SU-DHL-6 (cell line): ENCODE results near the gene SUV39H1.

Source experiments
- H2AFZ ChIP-seq: fragments of 200-600 bp; sonication (generic); 2 replicates; pipeline ENCODE4 v1.6.1; 2014; ENCODE audit warnings: low read depth, mild to moderate bottlenecking, moderate library complexity, mixed read lengths, antibody characterized with exemption, low read length; ENCODE audit not compliant: severe bottlenecking
- H3F3A ChIP-seq: fragments of 200-600 bp; shearing (Covaris generic); 2 replicates; pipeline ENCODE4 v1.6.0; 2016; ENCODE audit warnings: antibody characterized with exemption, mild to moderate bottlenecking; ENCODE audit not compliant: insufficient read depth
- H3K27ac ChIP-seq: fragments of 200-600 bp; sonication (generic); 2 replicates; pipeline ENCODE4 v1.5.1; 2016; ENCODE audit warnings: low read depth, mild to moderate bottlenecking, low read length, moderate library complexity, mixed read lengths
- H3K27me3 ChIP-seq: fragments of 200-600 bp; sonication (generic), shearing (Covaris generic); 2 replicates; pipeline ENCODE4 v1.6.0; 2014; ENCODE audit warnings: mild to moderate bottlenecking, low read length
- H3K36me3 ChIP-seq: fragments of 200-600 bp; sonication (generic); 2 replicates; pipeline ENCODE4 v1.6.1; 2014; ENCODE audit warnings: mild to moderate bottlenecking, low read length, mixed read lengths
- H3K4me2 ChIP-seq: fragments of 300-600, 200-600 bp; shearing (Covaris generic), sonication (generic); 2 replicates; pipeline ENCODE4 v1.6.0; 2014; ENCODE audit warnings: low read length, low read depth, mild to moderate bottlenecking; ENCODE audit not compliant: poor library complexity, severe bottlenecking
- H3K4me3 ChIP-seq: fragments of 200-600 bp; sonication (generic); 2 replicates; pipeline ENCODE4 v1.5.1; 2014; ENCODE audit warnings: antibody characterized with exemption, low read length, mild to moderate bottlenecking, mixed read lengths; ENCODE audit not compliant: insufficient read depth, poor library complexity, severe bottlenecking
- H3K79me2 ChIP-seq: fragments of 200-600 bp; sonication (generic); 2 replicates; pipeline ENCODE4 v1.6.1; 2014; ENCODE audit warnings: mild to moderate bottlenecking, low read length, moderate library complexity; ENCODE audit not compliant: insufficient read depth
- H3K9ac ChIP-seq: fragments of 200-600 bp; sonication (generic); 2 replicates; pipeline ENCODE4 v1.7.0; 2014; ENCODE audit warnings: mild to moderate bottlenecking, low read length
- H3K9me2 ChIP-seq: fragments of 200-600 bp; sonication (generic); replicated peaks from 2 replicates; pipeline ENCODE4 v1.6.1; 2014; ENCODE audit warnings: low read length; ENCODE audit not compliant: insufficient read depth
- H3K9me3 ChIP-seq: fragments of 200-600 bp; sonication (generic); 2 replicates; pipeline ENCODE4 v1.6.1; 2014; ENCODE audit warnings: low read length, mixed read lengths; ENCODE audit not compliant: insufficient read depth
- H4K20me1 ChIP-seq: fragments of 200-600 bp; sonication (generic); 2 replicates; pipeline ENCODE4 v1.6.1; 2014; ENCODE audit warnings: low read depth, mild to moderate bottlenecking, antibody characterized with exemption, low read length, moderate library complexity, mixed read lengths
- EZH2phosphoT487 ChIP-seq: fragments of 200-600 bp; sonication (generic), shearing (Covaris generic); conservative IDR thresholded peaks from 2 replicates; pipeline ENCODE4 v1.6.1; 2018; ENCODE audit warnings: mild to moderate bottlenecking, antibody characterized with exemption, low read length, moderate library complexity, mixed read lengths
- TF ChIP-seq, protein P1 (sequence below): fragments of 200-600 bp; sonication (generic); IDR thresholded peaks from one replicate; pipeline ENCODE4 v1.5.1; 2017; ENCODE audit warnings: antibody characterized with exemption, mild to moderate bottlenecking, low read length, moderate library complexity; ENCODE audit not compliant: insufficient read depth, poor library complexity, severe bottlenecking

The SUV39H1 gene

DNA sequence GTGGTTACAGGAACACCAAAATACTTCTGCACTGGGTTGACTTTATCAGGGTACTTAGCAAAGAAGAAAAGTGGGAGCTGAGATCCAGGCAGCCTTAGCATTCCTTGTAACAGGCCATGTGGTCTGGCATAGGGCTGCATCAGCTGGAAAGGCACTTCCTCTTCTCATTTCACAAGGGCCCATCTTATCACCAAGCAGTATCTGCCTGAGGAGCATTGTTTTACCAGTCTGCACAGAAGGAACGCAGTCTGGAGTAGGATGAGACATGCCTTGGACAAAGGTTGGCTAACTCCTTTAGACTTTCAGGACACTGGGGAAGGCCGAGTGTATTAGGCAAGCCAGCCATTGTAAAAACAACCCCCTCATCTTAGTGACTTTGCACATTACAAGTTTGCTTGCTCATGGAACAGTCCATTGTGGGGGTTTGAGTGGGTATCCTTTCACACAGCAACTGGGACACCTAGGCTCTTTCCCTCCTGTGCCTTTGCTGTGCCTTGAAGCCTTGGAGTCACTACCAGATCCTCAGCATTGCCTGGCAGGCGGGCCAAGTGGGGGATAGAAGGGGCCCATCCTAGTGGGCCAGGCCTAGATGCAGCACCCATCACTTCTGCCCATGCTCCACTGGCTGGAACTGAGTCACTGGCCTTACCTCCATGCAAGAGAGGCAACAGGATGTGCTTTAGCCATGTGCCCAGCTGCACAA is 4.6 kb downstream of the SUV39H1 start:
- H3K27me3 ChIP-seq = no peaks in the 10 kb centered on the region
- H3K9me2 ChIP-seq = no peaks in the 10 kb centered on the region
- no peaks in the 10 kb centered on the region for H3K9me3 ChIP-seq
- no peak overlapping the region for H2AFZ ChIP-seq
- no peak overlapping the region for H3K4me2 ChIP-seq
- no peak overlapping the region for H3K27ac ChIP-seq
- no peaks in the 10 kb centered on the region for H4K20me1 ChIP-seq
- H3K36me3 ChIP-seq = no peaks in the 10 kb centered on the region
- no peak overlapping the region for H3K9ac ChIP-seq
- TF ChIP-seq, protein P1, sequence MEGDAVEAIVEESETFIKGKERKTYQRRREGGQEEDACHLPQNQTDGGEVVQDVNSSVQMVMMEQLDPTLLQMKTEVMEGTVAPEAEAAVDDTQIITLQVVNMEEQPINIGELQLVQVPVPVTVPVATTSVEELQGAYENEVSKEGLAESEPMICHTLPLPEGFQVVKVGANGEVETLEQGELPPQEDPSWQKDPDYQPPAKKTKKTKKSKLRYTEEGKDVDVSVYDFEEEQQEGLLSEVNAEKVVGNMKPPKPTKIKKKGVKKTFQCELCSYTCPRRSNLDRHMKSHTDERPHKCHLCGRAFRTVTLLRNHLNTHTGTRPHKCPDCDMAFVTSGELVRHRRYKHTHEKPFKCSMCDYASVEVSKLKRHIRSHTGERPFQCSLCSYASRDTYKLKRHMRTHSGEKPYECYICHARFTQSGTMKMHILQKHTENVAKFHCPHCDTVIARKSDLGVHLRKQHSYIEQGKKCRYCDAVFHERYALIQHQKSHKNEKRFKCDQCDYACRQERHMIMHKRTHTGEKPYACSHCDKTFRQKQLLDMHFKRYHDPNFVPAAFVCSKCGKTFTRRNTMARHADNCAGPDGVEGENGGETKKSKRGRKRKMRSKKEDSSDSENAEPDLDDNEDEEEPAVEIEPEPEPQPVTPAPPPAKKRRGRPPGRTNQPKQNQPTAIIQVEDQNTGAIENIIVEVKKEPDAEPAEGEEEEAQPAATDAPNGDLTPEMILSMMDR = no peak
- no peak for TF ChIP-seq EZH2phosphoT487
- peaks cover 33% of the 10 kb centered on the region for H3K79me2 ChIP-seq
- no peak overlapping the region for H3K4me3 ChIP-seq
- H3F3A ChIP-seq = no peaks in the 10 kb centered on the region

DNA sequence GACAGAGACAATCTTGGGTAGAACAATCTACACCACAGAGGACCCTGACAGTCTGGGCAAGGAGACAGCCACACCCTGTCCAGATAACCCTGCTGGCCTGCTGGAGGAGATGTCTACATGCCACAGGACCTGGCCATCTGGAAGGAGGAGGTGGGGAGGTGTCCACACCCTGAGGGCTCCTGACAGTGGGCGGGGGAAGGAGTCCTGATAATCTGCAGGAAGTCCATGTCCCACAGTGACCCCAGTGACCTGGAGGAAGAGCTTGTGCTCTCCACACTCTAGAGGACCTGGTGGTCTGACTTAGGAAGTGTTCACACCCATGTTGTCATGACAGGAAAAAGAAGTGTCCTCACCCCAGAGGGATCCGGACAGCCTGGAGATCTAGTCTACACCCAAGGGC is 5.5 kb downstream of the SUV39H1 start:
- Histone ChIP-seq H3K27me3 (no peaks in the 10 kb centered on the region), H3K27ac (no peak overlapping the region), H4K20me1 (no peaks in the 10 kb centered on the region), H3K4me3 (no peak overlapping the region), H3K9ac (no peak overlapping the region), H3K79me2 (peaks cover 32% of the 10 kb centered on the region), H3K4me2 (no peak overlapping the region), H3K9me2 (no peaks in the 10 kb centered on the region), H2AFZ (no peak overlapping the region), H3F3A (no peaks in the 10 kb centered on the region), H3K9me3 (no peaks in the 10 kb centered on the region), H3K36me3 (no peaks in the 10 kb centered on the region)
- no peak for TF ChIP-seq EZH2phosphoT487
- TF ChIP-seq, protein P1 = no peak

DNA sequence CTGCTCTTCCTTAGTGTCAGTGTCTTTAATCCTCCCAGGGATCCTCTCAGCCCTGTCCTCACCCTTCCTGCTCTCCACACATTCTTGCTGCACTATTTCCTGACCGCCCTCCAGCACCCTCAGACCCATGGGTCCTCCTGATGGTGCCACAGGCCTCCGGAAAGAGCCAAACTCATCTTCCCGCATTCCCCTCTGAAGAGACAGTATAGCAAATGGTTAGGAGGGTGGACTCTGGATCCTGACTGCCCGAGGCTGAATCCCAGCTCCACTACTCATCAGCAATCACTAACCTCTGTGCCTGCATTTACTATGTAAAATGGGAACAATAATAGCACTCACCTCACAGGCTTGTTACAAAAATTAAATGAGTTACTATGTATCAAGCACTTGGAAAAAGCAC is 6.2 kb downstream of the SUV39H1 start:
- no peaks in the 10 kb centered on the region for H3K36me3 ChIP-seq
- H3K27me3 ChIP-seq = no peaks in the 10 kb centered on the region
- H3F3A ChIP-seq = no peaks in the 10 kb centered on the region
- no peak overlapping the region for H2AFZ ChIP-seq
- no peak overlapping the region for H3K4me2 ChIP-seq
- H3K9me2 ChIP-seq = no peaks in the 10 kb centered on the region
- no peaks in the 10 kb centered on the region for H4K20me1 ChIP-seq
- peaks cover 25% of the 10 kb centered on the region for H3K79me2 ChIP-seq
- no peak overlapping the region for H3K27ac ChIP-seq
- H3K9me3 ChIP-seq = no peaks in the 10 kb centered on the region
- TF ChIP-seq EZH2phosphoT487 = no peak
- TF ChIP-seq, protein P1 = no peak
- no peak overlapping the region for H3K4me3 ChIP-seq
- no peak overlapping the region for H3K9ac ChIP-seq
